DOHH2 (cell line): ENCODE measurements around the gene GREB1.

Experiments used
- EZH2phosphoT487 ChIP-seq: fragments of 200-600 bp; sonication (generic); IDR thresholded peaks from 2 replicates; pipeline ENCODE4 v1.6.1; 2017; ENCODE audit warnings: borderline replicate concordance, mild to moderate bottlenecking, antibody characterized with exemption, low read length, moderate library complexity, mixed read lengths
- TF ChIP-seq, protein P1 (sequence below): fragments of 200-600 bp; sonication (generic); IDR thresholded peaks from one replicate; pipeline ENCODE4 v1.5.1; 2014; ENCODE audit warnings: antibody characterized with exemption, mild to moderate bottlenecking, low read depth, low read length; ENCODE audit not compliant: poor library complexity, severe bottlenecking

DNA sequence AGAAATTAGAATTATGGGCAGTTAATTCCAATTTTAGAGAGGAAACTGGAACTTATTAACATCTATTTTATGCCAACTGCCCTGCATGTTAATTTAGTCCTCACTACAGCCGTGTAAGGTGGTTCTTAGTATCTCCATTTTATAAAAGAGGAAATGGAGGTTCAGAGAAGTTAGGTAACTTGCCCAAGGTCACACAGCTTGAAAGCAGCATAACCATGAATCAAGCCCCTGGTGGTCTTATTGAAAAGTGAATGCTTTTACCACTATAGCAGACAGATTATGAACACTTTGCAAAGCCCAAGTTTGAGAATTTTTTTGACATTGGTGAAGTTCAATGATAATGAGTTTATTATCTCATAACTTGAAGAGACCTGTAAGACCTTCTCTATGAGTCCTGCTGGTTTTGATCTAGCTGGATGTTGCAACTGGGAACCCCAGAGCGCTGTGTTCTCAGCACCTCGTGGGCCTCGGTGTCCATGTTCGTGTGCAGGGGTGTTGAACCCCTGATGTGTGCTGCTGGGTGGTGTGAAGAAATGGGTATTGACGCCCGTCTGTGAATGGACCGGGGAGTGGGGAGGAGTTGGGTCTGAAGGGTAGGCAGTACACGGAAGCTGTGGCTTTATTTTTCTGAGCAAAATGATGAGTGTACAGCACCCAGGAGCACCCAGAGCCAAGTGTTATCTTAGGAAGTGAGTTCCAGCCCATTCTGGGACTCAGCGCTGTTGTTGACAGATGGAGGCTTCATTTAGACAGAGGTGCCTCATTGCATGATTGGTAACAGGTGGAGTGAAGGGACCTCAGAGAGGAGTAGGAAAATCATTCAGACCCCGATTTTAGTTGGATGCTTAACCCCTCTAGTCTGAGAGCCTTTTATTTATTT, 9.7 kb downstream of the GREB1 start:
- TF ChIP-seq, protein P1, sequence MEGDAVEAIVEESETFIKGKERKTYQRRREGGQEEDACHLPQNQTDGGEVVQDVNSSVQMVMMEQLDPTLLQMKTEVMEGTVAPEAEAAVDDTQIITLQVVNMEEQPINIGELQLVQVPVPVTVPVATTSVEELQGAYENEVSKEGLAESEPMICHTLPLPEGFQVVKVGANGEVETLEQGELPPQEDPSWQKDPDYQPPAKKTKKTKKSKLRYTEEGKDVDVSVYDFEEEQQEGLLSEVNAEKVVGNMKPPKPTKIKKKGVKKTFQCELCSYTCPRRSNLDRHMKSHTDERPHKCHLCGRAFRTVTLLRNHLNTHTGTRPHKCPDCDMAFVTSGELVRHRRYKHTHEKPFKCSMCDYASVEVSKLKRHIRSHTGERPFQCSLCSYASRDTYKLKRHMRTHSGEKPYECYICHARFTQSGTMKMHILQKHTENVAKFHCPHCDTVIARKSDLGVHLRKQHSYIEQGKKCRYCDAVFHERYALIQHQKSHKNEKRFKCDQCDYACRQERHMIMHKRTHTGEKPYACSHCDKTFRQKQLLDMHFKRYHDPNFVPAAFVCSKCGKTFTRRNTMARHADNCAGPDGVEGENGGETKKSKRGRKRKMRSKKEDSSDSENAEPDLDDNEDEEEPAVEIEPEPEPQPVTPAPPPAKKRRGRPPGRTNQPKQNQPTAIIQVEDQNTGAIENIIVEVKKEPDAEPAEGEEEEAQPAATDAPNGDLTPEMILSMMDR = no peak
- no peak for TF ChIP-seq EZH2phosphoT487
